NCI-H774 (cell line): ENCODE data around the gene SLX4IP.

Experiments used
- DNase-seq: peaks from one replicate; lab custom pipeline; 2025; lab: John Stamatoyannopoulos, UW

SLX4IP gene

DNA sequence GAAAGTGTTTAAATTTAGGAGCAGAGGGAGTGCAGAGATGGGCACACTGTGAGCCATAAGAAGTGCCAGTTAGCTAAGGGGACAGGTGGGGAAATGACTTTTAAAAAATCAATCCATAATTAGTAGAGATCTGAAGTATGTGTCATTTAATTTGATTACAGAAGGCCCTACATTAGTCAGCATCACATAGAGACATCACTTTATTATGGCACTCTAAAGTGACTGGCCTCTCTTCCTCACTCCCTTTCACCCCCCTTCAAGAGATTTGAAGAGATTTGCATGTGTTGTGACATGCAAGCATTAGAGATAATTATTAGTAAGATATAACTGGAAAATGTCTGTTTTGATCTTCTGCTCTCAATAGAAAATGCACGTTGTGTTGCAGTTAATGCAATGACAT is 86.7 kb downstream of the SLX4IP start:
- no peak for DNase-seq

GRCh38 chr20:10522328-10522727 is 87.2 kb downstream of the SLX4IP start:
- no peak for DNase-seq

DNA sequence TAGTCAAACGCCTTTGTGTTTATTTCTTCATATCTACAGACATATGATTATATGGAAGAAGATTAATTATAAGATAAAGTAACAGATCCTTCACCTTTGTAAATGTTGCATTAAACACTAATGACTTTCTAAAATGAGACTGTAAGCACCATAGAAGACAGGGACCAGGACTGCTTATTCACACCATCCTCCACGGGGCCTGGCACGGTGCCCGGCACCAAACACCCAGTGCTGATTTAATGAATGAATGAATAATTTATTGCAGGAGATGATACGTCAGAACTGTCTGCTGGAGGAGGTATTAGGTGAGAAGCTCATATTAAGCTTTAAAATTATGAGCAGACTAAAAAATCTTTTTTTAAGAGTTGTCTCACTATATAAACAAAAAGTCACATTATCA is 88.3 kb downstream of the SLX4IP start:
- DNase-seq = no peak

GRCh38 chr20:10524034-10524476 is 89.0 kb downstream of the SLX4IP start:
- DNase-seq = no peak

DNA sequence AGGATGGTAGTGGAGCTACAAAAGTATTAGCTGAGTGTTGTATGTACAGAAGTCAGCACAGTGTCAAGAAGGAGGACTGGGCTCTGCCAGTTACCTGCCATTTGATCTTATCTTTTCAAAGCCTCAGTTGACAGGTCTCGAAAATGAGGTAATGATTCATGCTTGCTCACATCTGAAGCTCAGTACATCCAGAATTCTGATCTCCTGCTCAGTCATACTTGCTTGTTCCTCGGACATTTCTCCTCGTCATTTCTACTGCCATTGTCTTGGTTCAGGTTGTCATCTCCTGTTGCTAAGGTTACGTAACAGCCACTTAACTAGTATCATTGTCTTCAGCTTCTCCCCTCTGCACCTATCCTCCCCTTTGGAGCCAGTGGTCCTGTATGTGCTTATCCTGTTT is 89.5 kb downstream of the SLX4IP start:
- no peak for DNase-seq

- DNase-seq = no peak
Observed at GRCh38 chr20:10527781-10528180, 92.7 kb downstream of the SLX4IP start.

DNA sequence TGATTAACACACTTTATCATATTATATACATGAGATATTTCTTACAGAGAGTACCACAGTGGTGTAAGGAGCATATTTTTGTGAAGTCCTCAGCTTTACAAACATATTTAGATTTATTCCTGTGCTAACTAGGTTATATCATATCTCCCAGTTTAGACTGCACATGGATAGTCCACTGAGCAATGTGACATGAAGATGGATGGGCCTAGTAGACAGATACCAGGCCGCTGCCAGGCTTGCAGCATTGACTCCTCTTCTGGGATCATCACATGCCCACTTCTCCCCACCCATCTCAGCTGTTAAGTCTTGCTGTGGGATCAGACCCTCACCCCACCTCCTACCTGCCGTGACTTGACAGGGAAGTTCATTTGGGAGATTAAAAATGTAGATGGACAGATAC is 95.8 kb downstream of the SLX4IP start:
- DNase-seq = no peak

DNA sequence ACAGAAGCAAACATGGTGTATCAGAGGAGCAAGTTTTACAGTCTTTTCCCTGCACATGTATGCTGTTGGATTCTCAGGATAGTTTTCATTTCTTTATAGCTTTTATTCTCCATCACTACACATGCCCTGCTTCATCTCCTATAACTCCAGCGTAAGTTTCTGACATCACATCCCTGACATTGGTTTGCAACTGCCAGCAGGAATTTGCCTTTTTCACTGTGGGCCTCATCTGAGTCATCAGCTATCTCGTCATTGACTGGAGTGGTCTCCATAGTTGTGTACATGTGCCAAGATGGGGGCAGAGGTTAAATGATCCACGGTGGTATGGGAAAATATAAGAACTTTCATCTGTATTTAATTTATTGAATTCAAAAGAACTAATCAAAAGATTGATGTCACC is 96.7 kb downstream of the SLX4IP start:
- no peak for DNase-seq

GRCh38 chr20:10532361-10532760 is 97.3 kb downstream of the SLX4IP start:
- no peak for DNase-seq

DNA sequence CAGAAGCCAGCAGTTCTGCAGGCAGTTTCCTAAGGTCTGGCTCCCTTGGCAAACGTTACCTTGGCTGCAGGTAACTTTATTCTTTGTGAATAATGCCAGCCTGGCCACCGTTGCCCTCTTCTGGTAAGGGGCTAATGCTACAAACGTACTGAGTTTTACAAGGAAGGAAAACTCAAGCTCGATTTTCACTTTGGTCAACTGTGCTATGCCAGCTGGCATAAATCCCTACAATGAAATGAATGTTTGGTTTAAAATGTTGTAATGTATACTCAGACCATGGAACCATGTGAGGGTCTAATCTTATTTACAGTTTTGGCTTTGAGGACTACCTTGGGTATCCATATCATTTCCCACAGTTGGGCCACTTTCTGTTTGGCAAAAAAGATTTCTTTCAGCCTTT is 101.4 kb downstream of the SLX4IP start:
- DNase-seq = peak; percentile 8

GRCh38 chr20:10537850-10538480 is 102.9 kb downstream of the SLX4IP start:
- DNase-seq = no peak

DNA sequence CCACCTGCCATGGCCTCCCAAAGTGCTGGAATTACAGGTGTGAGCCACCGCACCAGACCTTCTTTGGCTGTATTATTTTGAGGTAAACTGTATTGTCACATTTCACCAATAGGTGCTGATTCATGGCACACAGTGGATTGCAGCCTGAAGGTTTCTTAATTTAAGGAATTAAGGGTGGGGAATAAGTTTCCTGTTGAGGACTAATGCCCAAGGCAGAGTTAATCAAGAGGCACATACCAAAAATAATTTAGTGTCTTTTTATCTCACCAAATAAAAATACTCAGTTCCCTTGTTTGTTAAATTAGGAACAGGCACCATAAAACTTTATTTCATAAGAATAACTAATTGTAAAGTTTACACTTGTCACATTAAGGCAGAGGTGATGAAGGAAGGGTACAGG is 103.7 kb downstream of the SLX4IP start:
- DNase-seq = no peak

DNA sequence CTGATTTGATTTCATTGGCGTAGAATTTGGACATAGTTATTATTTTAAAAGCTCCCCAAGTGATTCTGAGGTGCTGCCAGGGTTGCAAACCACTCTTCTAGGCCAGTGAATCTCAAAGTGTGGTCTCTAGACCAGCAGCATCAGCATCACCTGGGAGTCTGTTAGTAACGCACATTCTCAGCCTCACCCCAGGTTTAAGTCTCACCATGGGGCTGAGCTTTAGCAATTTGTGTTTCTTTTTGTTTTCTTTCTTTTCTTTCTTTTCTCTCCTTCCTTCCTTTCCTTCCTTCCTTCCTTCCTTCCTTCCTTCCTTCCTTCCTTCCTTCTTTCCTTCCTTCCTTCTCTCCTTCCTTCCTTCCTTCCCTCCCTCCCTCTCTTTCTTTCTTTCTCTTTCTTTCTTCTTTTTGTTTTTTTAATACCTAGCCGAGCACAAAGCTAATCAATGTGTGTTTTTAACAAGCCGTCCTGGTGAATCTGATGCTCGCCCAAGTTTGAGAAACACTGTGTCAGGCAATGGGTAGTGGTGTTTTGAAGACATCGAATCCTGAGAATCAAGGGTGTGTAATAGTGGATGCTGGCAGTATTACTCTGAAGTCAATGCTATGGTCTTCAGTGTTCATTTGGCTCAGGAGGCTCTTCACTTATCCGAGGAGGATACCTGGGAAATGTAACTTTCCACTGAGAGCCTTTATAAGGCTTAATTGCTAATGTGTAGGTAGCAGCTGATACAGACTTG is 104.9 kb downstream of the SLX4IP start:
- DNase-seq = no peak

- DNase-seq = no peak
Observed at GRCh38 chr20:10540636-10541493, 105.8 kb downstream of the SLX4IP start.

DNA sequence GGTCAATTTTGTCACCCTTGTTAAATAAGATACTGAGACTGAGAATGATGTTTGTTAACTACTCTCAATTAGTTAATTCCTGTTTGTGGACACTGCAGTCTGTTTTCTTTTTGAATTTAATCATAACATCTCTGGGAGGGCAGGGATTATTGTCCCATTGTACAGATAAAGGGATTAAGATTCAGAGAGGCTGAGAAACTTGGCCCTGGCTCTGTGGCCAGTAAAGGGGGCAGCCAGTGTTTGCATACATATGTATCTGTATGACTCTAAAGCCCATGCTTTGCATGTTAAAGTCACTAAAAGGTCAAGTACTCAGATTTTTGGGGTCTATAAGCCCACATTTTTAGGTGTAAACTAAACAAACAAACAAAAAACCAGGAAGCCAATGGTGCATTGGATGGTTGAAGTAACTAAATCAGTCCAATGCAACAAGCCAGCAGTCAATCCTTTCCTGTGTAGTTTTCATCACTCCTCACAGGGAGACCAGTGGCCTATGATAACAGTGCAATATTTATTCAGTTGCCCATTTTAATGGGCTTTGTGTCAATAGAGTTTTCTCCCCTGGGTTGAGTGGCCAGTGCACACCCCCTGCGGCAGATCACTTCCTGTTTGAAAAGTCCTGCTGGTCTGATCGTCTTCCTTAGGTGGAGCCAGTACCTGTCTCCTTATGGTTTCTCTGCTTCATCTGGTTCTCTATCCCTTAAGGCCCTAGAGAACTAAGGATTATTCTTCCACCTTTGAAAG is 106.7 kb downstream of the SLX4IP start:
- DNase-seq = peak; percentile 56

- no peak for DNase-seq
Observed at GRCh38 chr20:10542442-10542841, 107.3 kb downstream of the SLX4IP start.

DNA sequence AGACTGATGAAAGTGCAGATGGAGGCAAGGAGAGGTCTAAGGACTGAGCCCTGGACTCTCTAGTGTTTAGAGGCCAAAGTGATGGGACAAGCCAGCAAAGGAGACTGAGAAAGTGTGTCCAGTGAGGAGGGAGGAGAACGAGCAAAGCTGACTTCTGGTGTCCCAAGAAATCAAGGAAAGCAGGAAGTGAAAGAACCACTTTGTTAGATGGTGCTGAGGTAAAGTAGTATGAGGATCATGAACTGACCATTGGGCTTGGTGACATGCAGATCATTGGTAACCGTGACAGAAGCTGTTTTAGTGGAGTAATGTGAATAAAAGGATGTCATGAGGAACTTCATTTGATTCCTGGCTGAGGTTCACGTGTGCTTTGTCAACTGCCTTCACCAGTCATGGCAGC is 108.4 kb downstream of the SLX4IP start:
- no peak for DNase-seq

GRCh38 chr20:10547276-10548114 is 112.4 kb downstream of the SLX4IP start:
- DNase-seq = no peak

GRCh38 chr20:10549511-10549910 is 114.4 kb downstream of the SLX4IP start:
- DNase-seq = no peak

DNA sequence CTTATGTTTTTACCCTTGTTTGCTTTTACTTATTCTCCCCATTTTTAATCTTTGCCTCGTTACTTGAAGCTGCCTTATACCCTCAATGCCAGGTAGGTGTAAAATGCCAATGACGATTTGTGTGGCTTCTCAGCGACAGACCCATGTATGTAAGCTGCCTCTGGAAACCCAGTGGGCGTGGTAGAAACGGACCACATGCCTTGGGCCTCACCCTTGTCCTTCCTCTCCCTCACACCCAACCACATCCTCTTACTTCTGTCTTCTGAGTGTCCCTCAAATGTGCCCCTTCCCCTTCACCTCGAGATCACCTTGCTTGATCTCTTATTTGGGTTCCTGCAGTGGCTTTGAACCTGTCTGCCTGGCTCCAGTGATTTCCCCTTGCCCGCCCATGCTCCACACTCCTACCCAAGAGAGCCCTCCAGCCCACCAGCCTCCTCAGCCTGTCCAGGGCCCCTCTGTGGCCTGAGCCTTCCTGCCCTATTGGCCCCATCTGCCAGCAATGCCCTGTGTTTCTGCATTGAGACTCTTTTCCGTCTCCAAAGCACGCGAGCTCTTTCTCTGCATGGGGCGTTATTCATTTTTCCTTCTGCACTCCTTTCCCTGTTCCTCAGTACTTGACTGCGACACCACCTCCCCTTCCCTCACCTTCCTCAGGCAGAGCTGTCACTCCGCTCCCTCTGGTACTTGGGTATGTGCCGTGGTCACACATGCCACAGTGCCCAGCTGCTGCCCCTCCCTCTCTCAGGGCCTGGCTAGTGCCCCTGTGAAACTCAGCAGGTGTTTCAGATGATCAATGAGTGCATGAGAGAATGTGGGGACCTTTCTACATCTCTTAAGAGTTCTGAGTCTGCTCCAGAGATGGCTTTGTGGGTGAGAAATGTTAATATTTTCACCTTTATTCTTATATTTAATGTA is 115.4 kb downstream of the SLX4IP start:
- DNase-seq = no peak
